Esophagus squamous epithelium (tissue), 4 donors: ENCODE results near the gene MEF2C.
"Not testable (repeated sequence)": the region's sequence is repeated elsewhere in the genome, so short reads cannot be mapped to it uniquely, and the experiment has no call there.

Experiments
- CTCF ChIP-seq, 6 experiments: fragments of 450-650 bp in 4 of 6; fragments of 200-600 bp in 2 of 6; sonication (generic) in 2 of 6; IDR thresholded peaks; one replicate each; pipeline ENCODE4 v1.5.1; 2016 to 2019; ENCODE audit warnings: antibody characterized with exemption in 6 of 6, mild to moderate bottlenecking in 4 of 6, moderate library complexity in 4 of 6
- POLR2A ChIP-seq, 4 donors: fragments of 450-650 bp; IDR thresholded peaks; one replicate each; pipeline ENCODE4 v1.6.1; 2017; ENCODE audit warnings: antibody characterized with exemption in 4 of 4, mild to moderate bottlenecking in 4 of 4, moderate library complexity in 3 of 4

GRCh38 chr5:88911059-88911572 is 28.1 kb upstream of the MEF2C start:
- not testable (repeated sequence) for TF ChIP-seq CTCF, POLR2A (IDR thresholded peaks at IDR 0.05)
